ENCODE data around the gene NLRP6.

The NLRP6 gene

DNA sequence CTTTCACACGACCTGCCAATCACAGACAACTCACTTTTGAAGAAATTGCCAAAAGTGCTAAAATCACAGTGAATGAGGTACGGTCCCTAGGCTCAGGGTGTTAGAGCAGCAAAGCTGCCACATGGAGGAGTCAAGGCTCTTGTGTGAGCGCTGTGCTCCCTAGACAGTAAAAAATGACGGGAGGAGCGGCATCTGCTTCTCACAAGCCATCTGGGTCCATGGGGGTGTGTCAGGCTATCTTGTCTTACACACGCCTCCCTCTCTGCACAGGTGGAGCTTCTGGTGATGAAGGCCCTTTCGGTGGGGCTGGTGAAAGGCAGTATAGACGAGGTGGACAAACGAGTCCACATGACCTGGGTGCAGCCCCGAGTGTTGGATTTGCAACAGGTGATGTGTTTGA is 26.7 kb upstream of the NLRP6 start:
- H3K9ac ChIP-seq: no peak overlapping the region
- H2AFZ ChIP-seq: no peak overlapping the region
- TF ChIP-seq, protein P1, sequence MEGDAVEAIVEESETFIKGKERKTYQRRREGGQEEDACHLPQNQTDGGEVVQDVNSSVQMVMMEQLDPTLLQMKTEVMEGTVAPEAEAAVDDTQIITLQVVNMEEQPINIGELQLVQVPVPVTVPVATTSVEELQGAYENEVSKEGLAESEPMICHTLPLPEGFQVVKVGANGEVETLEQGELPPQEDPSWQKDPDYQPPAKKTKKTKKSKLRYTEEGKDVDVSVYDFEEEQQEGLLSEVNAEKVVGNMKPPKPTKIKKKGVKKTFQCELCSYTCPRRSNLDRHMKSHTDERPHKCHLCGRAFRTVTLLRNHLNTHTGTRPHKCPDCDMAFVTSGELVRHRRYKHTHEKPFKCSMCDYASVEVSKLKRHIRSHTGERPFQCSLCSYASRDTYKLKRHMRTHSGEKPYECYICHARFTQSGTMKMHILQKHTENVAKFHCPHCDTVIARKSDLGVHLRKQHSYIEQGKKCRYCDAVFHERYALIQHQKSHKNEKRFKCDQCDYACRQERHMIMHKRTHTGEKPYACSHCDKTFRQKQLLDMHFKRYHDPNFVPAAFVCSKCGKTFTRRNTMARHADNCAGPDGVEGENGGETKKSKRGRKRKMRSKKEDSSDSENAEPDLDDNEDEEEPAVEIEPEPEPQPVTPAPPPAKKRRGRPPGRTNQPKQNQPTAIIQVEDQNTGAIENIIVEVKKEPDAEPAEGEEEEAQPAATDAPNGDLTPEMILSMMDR (IDR thresholded peaks at IDR 0.05): no peak
- H3K27me3 ChIP-seq (ENCODE audit: control insufficient read depth, insufficient read depth, low read length): no peaks in the 10 kb centered on the region
- H3K4me2 ChIP-seq (ENCODE audit: low read length): peak overlapping the region; percentile 35
- H3K4me1 ChIP-seq: no peaks in the 10 kb centered on the region
- H3K4me3 ChIP-seq (ENCODE audit: low read depth, low read length): no peak overlapping the region
- H3K36me3 ChIP-seq (ENCODE audit: control insufficient read depth, insufficient read depth, low read length): no peaks in the 10 kb centered on the region
- H3K27ac ChIP-seq: no peak overlapping the region
- H3K79me2 ChIP-seq: no peaks in the 10 kb centered on the region
- H3K9me3 ChIP-seq (ENCODE audit: control insufficient read depth, low read length): no peaks in the 10 kb centered on the region

DNA sequence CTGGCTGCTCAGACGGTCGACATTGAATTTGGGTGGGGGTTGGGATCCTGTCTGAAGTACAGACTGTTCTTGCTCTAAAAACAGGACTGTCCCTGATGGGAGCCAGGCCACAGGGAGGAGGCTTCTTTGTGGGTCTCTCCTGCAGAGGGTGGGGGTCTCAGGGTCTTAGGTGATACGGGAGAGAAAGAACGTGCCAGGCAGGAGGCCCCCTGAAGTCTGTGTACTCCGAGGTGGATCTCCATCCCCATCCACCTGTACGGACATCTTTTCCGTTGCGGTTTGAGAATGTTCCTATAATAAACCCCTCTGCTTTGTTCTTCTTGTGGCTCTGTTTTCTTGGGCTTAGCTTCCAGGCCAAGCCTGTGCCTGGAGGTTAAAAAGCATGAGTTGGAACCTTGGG is 25.5 kb upstream of the NLRP6 start:
- no peak overlapping the region for H3K27ac ChIP-seq
- TF ChIP-seq, protein P1 (IDR thresholded peaks at IDR 0.05): no peak
- no peak overlapping the region for H3K4me2 ChIP-seq (ENCODE audit: low read length)
- no peaks in the 10 kb centered on the region for H3K9me3 ChIP-seq (ENCODE audit: control insufficient read depth, low read length)
- H3K9ac ChIP-seq: no peak overlapping the region
- no peaks in the 10 kb centered on the region for H3K4me1 ChIP-seq
- H3K79me2 ChIP-seq: no peaks in the 10 kb centered on the region
- no peaks in the 10 kb centered on the region for H3K27me3 ChIP-seq (ENCODE audit: control insufficient read depth, insufficient read depth, low read length)
- H3K36me3 ChIP-seq (ENCODE audit: control insufficient read depth, insufficient read depth, low read length): no peaks in the 10 kb centered on the region
- H2AFZ ChIP-seq: no peak overlapping the region
- H3K4me3 ChIP-seq (ENCODE audit: low read depth, low read length): no peak overlapping the region

DNA sequence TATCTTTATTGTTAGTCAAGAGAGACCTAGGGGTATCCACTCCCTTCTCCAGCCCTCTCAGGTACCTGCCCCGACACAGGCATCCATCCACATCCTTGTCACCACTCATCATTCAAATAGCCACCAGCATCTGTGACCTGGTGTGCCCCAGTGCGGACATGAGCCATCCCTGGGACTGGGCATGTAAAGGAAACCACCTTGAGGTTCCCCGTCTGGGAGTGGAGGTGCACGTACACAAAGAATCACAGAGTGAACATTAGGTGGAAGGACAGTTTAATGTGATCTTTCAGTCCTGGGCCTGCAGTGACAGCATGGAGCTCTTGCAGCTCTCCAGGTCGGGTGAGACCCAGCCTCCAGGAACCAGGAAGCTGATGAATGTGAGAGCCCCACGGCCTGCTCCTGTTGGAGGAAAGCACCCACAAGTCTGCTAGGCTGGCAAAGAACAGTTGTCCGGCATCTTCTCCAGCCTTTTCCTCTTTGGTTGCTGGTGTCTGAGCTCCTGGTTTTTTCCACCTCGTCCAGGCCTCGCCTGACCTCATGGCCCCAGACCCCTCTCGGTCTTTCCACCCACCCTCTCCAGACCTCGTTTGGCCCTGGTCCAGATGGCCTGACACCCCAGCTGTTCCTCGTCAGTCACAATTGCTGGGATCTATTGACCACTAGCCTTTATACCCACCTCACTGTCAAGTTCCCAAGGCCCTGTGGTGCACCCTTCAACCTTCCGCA is 24.9 kb upstream of the NLRP6 start:
- Histone ChIP-seq H3K27ac (no peak overlapping the region), H3K27me3 (ENCODE audit: control insufficient read depth, insufficient read depth, low read length) (no peaks in the 10 kb centered on the region), H3K79me2 (no peaks in the 10 kb centered on the region), H3K4me1 (no peaks in the 10 kb centered on the region), H3K9me3 (ENCODE audit: control insufficient read depth, low read length) (no peaks in the 10 kb centered on the region), H3K9ac (no peak overlapping the region), H3K4me3 (ENCODE audit: low read depth, low read length) (no peak overlapping the region), H3K4me2 (ENCODE audit: low read length) (no peak overlapping the region), H2AFZ (no peak overlapping the region), H3K36me3 (ENCODE audit: control insufficient read depth, insufficient read depth, low read length) (no peaks in the 10 kb centered on the region)
- TF ChIP-seq, protein P1 (IDR thresholded peaks at IDR 0.05): no peak

DNA sequence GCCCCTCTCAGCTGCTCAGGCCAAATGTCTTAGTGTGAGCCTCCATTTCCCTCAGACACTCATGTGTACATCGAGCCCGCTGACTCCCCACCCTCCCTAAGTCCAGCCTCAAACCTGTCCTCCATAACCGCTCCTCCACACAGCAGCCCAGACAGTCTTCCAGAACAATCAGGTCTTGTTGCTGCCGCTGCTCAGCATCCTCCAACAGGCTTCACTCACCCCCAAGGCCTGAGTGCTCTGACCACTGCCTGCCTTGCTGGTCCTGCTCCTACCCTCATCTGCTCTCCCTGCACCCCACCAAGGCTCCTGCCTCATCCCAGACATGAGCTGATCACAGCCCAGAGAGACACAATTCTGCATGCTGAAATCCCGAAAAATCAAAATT is 24.3 kb upstream of the NLRP6 start:
- H3K4me3 ChIP-seq (ENCODE audit: low read depth, low read length): no peak overlapping the region
- H3K9me3 ChIP-seq (ENCODE audit: control insufficient read depth, low read length): no peaks in the 10 kb centered on the region
- no peak overlapping the region for H2AFZ ChIP-seq
- H3K9ac ChIP-seq: no peak overlapping the region
- H3K27ac ChIP-seq: no peak overlapping the region
- no peaks in the 10 kb centered on the region for H3K36me3 ChIP-seq (ENCODE audit: control insufficient read depth, insufficient read depth, low read length)
- H3K79me2 ChIP-seq: no peaks in the 10 kb centered on the region
- no peaks in the 10 kb centered on the region for H3K27me3 ChIP-seq (ENCODE audit: control insufficient read depth, insufficient read depth, low read length)
- no peak overlapping the region for H3K4me2 ChIP-seq (ENCODE audit: low read length)
- TF ChIP-seq, protein P1 (IDR thresholded peaks at IDR 0.05): no peak
- no peaks in the 10 kb centered on the region for H3K4me1 ChIP-seq

DNA sequence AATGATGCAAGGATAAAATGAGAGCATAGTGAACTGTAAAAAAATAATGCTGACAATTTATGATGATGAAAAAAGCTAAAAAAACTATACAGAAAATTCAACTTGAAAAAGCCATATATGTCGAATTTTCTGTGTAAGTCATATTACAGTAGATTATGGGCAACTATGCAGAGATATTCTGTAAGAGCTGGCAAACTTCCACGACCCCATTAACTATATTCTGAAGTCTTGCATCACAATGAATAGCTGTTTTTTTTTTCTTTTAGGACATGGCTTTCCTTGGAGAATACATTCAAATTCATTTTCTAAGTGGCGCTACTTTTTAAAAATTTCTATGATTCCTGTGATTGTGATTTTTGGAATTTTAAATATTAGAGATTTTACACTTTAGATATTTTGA is 23.0 kb upstream of the NLRP6 start:
- Histone ChIP-seq H3K27me3 (ENCODE audit: control insufficient read depth, insufficient read depth, low read length) (no peaks in the 10 kb centered on the region), H3K4me2 (ENCODE audit: low read length) (no peak overlapping the region), H3K4me3 (ENCODE audit: low read depth, low read length) (no peak overlapping the region), H3K4me1 (no peaks in the 10 kb centered on the region), H3K79me2 (no peaks in the 10 kb centered on the region), H3K27ac (no peak overlapping the region), H3K9ac (no peak overlapping the region), H2AFZ (no peak overlapping the region), H3K9me3 (ENCODE audit: control insufficient read depth, low read length) (no peaks in the 10 kb centered on the region), H3K36me3 (ENCODE audit: control insufficient read depth, insufficient read depth, low read length) (no peaks in the 10 kb centered on the region)
- TF ChIP-seq, protein P1 (IDR thresholded peaks at IDR 0.05): no peak

Measured in parathyroid adenoma (tissue), 2 donors.